Fibroblast of lung (primary cell): Measurements from ENCODE around the gene MACROD2. TPM values are rescaled to one million over a fixed set of nuclear protein-coding genes. Genes with fewer than 3 reads are reported as not detected.

ENCODE experiments used
- DNase-seq, 2 donors: peaks; one replicate each; pipeline versions ENCODE4 v3.0.0 to v3.0.0-alpha.2; 2010; ENCODE audit warnings: low read depth in 2 of 2
- H2AFZ ChIP-seq: 2 replicates; pipeline ENCODE4 v1.5.1; 2012; ENCODE audit warnings: low read length, control low read depth, inconsistent platforms
- H3K27ac ChIP-seq: 2 replicates; pipeline ENCODE4 v1.5.1; 2011; ENCODE audit warnings: low read length, control low read depth; ENCODE audit not compliant: insufficient read depth
- H3K27me3 ChIP-seq: 2 replicates; pipeline ENCODE4 v1.5.1; 2011; ENCODE audit warnings: mild to moderate bottlenecking, low read length; ENCODE audit not compliant: control insufficient read depth, insufficient read depth
- H3K36me3 ChIP-seq: 2 replicates; pipeline ENCODE4 v1.5.1; 2011; ENCODE audit warnings: low read length; ENCODE audit not compliant: control insufficient read depth, insufficient read depth
- H3K4me1 ChIP-seq: 2 replicates; pipeline ENCODE4 v1.5.1; 2011; ENCODE audit warnings: low read length; ENCODE audit not compliant: control insufficient read depth, insufficient read depth; ENCODE audit errors: extremely low read depth
- H3K4me2 ChIP-seq: 2 replicates; pipeline ENCODE4 v1.5.1; 2011; ENCODE audit warnings: low read length, control low read depth; ENCODE audit not compliant: insufficient read depth; ENCODE audit errors: extremely low read depth
- H3K4me3 ChIP-seq, 4 experiments: fragments of 200-600 bp in 1 of 4; sonication (generic) in 1 of 4; replicated peaks in 1 of 4; 2 replicates each; pipeline ENCODE4 v1.5.1; 2011 to 2016; ENCODE audit warnings: low read length in 4 of 4, low read depth in 3 of 4, mild to moderate bottlenecking in 3 of 4, control low read depth in 2 of 4, inconsistent platforms in 1 of 4, mixed read lengths in 1 of 4; ENCODE audit not compliant: insufficient read depth in 1 of 4; ENCODE audit errors: control extremely low read depth in 1 of 4
- H3K79me2 ChIP-seq: 2 replicates; pipeline ENCODE4 v1.5.1; 2012; ENCODE audit warnings: mild to moderate bottlenecking, low read length, inconsistent platforms; ENCODE audit not compliant: control insufficient read depth, insufficient read depth
- H3K9ac ChIP-seq: 2 replicates; pipeline ENCODE4 v1.5.1; 2011; ENCODE audit warnings: mild to moderate bottlenecking, low read length, control low read depth; ENCODE audit not compliant: insufficient read depth
- H3K9me3 ChIP-seq: 2 replicates; pipeline ENCODE4 v1.5.1; 2012; ENCODE audit warnings: low read depth, low read length; ENCODE audit not compliant: control insufficient read depth, insufficient read depth
- H4K20me1 ChIP-seq: 2 replicates; pipeline ENCODE4 v1.5.1; 2011; ENCODE audit warnings: low read length; ENCODE audit not compliant: control insufficient read depth, insufficient read depth; ENCODE audit errors: extremely low read depth
- EZH2 ChIP-seq: IDR thresholded peaks from 2 replicates; pipeline ENCODE4 v1.5.1; 2012; ENCODE audit warnings: low read length, control low read depth, mild to moderate bottlenecking; ENCODE audit errors: missing control alignments
- polyA plus RNA-seq, 2 donors: library from polyadenylated mRNA; depleted of rRNA in 1 of 2; stranded (reverse) in 1 of 2; unstranded in 1 of 2; fragments of >200 nt; gene quantifications; 2 replicates each; pipeline ENCODE4 v1.2.1, GENCODE V29; 2011 to 2012; ENCODE audit warnings: missing spikeins in 1 of 2
- total RNA-seq: library from RNA; depleted of rRNA; stranded (reverse); fragments of >200 nt; gene quantifications from 2 replicates; pipeline ENCODE4 v1.2.1, GENCODE V29; 2014
- TF ChIP-seq, protein P1 (sequence below), 2 donors: IDR thresholded peaks in 1 of 2; conservative IDR thresholded peaks in 1 of 2; 1 replicate in 1 of 2; 2 replicates in 1 of 2; pipeline ENCODE4 v1.5.1; 2011 to 2012; ENCODE audit warnings: low read length in 2 of 2, control low read depth in 1 of 2, inconsistent platforms in 1 of 2, low read depth in 1 of 2, mild to moderate bottlenecking in 1 of 2

MACROD2 gene
- total and polyA plus RNA-seq, 2 donors (not counting 1 experiment from before 2014, with no cell fraction given): 0.54 to 1.7 TPM

DNA sequence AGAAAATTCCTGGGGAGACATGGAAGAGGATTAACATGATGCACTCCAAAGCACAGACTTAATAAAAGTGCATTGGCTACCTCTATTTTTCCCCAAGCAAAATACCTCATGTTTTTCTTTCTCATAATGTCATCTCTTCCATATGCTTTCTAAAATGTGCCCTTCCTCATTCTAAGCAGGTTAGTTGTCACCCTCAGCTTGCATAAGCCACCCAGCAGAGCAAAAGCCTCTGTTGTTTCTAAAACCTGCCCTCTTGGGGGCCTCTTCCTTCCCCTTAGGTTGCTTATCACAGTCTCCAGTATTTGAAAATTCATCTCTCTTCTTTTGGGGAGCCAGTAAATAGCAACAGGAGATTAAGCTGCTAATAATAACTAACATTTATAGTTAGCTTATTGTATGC is 525.7 kb downstream of the MACROD2 start:
- Histone ChIP-seq H3K27me3 (no peaks in the 10 kb centered on the region), H3K4me1 (no peaks in the 10 kb centered on the region), H3K4me3 (no peak overlapping the region), H3K9ac (no peak overlapping the region), H3K36me3 (no peaks in the 10 kb centered on the region), H3K4me2 (no peak overlapping the region), H3K79me2 (no peaks in the 10 kb centered on the region), H3K27ac (no peak overlapping the region), H2AFZ (no peak overlapping the region), H3K9me3 (no peaks in the 10 kb centered on the region), H4K20me1 (no peaks in the 10 kb centered on the region)
- no peak for DNase-seq
- no peak for TF ChIP-seq EZH2
- TF ChIP-seq, protein P1, sequence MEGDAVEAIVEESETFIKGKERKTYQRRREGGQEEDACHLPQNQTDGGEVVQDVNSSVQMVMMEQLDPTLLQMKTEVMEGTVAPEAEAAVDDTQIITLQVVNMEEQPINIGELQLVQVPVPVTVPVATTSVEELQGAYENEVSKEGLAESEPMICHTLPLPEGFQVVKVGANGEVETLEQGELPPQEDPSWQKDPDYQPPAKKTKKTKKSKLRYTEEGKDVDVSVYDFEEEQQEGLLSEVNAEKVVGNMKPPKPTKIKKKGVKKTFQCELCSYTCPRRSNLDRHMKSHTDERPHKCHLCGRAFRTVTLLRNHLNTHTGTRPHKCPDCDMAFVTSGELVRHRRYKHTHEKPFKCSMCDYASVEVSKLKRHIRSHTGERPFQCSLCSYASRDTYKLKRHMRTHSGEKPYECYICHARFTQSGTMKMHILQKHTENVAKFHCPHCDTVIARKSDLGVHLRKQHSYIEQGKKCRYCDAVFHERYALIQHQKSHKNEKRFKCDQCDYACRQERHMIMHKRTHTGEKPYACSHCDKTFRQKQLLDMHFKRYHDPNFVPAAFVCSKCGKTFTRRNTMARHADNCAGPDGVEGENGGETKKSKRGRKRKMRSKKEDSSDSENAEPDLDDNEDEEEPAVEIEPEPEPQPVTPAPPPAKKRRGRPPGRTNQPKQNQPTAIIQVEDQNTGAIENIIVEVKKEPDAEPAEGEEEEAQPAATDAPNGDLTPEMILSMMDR (conservative IDR thresholded peaks at IDR 0.05 in 1 of 2, IDR thresholded peaks at IDR 0.05 in 1 of 2; ENCODE audit: low read depth in 1 of 2, low read length in 2 of 2): no peak

DNA sequence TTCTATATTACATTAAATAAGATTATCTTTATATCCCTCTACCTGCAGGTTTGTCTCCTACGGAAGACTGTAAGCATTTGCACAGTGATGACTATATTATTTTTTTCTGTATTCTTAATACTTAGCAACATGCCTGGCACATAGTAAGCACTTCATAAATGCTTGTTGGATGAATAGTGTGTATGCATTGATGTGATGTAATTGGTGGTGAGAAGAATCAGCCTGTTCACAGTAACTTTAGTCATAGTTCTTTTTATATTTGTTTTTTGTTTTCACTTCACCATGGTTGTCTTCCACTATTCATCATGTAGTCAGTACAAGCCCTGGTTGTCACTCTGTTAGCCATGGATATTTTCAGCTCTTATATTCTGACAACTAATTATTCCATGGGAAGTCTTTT is 526.1 kb downstream of the MACROD2 start:
- no peak overlapping the region for H3K4me3 ChIP-seq
- no peak overlapping the region for H3K27ac ChIP-seq
- H3K9me3 ChIP-seq: no peaks in the 10 kb centered on the region
- H3K27me3 ChIP-seq: no peaks in the 10 kb centered on the region
- no peaks in the 10 kb centered on the region for H3K79me2 ChIP-seq
- H4K20me1 ChIP-seq: no peaks in the 10 kb centered on the region
- H3K36me3 ChIP-seq: no peaks in the 10 kb centered on the region
- no peak overlapping the region for H3K4me2 ChIP-seq
- DNase-seq: peak; percentile 2 to 9
- H2AFZ ChIP-seq: no peak overlapping the region
- H3K9ac ChIP-seq: no peak overlapping the region
- no peak for TF ChIP-seq EZH2
- TF ChIP-seq, protein P1 (conservative IDR thresholded peaks at IDR 0.05 in 1 of 2, IDR thresholded peaks at IDR 0.05 in 1 of 2; ENCODE audit: low read depth in 1 of 2, low read length in 2 of 2): no peak
- no peaks in the 10 kb centered on the region for H3K4me1 ChIP-seq

DNA sequence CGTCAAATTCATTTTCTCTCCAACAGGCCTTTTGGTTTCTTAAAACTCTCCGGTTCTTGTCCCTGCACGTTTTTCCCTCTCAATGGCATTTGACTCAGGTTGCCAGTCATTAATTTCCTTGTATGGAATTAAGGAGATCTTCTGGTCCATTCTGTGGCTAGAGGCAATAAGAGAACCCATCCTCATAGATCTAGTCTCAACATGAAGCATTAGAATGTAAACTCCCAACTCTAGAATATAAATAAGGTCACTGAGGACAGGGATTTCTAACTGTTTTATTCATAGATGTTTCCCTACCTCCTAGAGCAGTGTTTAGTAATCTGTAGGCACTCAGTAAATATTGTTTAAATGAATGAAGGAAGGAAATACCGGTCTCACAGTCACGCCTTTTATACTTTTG is 527.3 kb downstream of the MACROD2 start:
- Histone ChIP-seq H3K9me3 (no peaks in the 10 kb centered on the region), H2AFZ (no peak overlapping the region), H4K20me1 (no peaks in the 10 kb centered on the region), H3K4me1 (no peaks in the 10 kb centered on the region), H3K4me2 (no peak overlapping the region), H3K79me2 (no peaks in the 10 kb centered on the region), H3K27me3 (no peaks in the 10 kb centered on the region), H3K27ac (no peak overlapping the region), H3K36me3 (no peaks in the 10 kb centered on the region), H3K9ac (no peak overlapping the region), H3K4me3 (no peak overlapping the region)
- DNase-seq: no peak
- TF ChIP-seq, protein P1 (conservative IDR thresholded peaks at IDR 0.05 in 1 of 2, IDR thresholded peaks at IDR 0.05 in 1 of 2; ENCODE audit: low read depth in 1 of 2, low read length in 2 of 2): no peak
- no peak for TF ChIP-seq EZH2
